HEK293 (cell line): ENCODE measurements around the gene SVOPL.

ENCODE experiments used
- CTCF ChIP-seq: fragments of 450-650 bp; formaldehyde crosslinking; IDR thresholded peaks from 2 replicates; pipeline ENCODE4 v1.5.1; 2016; ENCODE audit warnings: missing biosample characterization, missing genetic modification characterization
- MEIS1 ChIP-seq: sonication (generic); formaldehyde crosslinking; IDR thresholded peaks from 2 replicates; pipeline ENCODE4 v1.8.1; 2022; ENCODE audit warnings: missing genetic modification reagents, mild to moderate bottlenecking, borderline replicate concordance
- ZBTB11 ChIP-seq: fragments of 450-650 bp; formaldehyde crosslinking; conservative IDR thresholded peaks from 2 replicates; pipeline ENCODE4 v1.5.1; 2016; ENCODE audit warnings: low read depth, missing biosample characterization, missing genetic modification characterization
- ZFHX2 ChIP-seq: fragments of 450-650 bp; formaldehyde crosslinking; conservative IDR thresholded peaks from 2 replicates; pipeline ENCODE4 v1.5.1; 2016; ENCODE audit warnings: missing biosample characterization, missing genetic modification characterization
- ZNF114 ChIP-seq: fragments of 450-650 bp; formaldehyde crosslinking; IDR thresholded peaks from 2 replicates; pipeline ENCODE4 v1.5.0; 2017; ENCODE audit warnings: missing biosample characterization, missing genetic modification characterization
- ZNF133 ChIP-seq: fragments of 450-650 bp; formaldehyde crosslinking; IDR thresholded peaks from 2 replicates; pipeline ENCODE4 v1.5.1; 2016; ENCODE audit warnings: missing biosample characterization, missing genetic modification characterization
- ZNF140 ChIP-seq: fragments of 450-650 bp; formaldehyde crosslinking; IDR thresholded peaks from 2 replicates; pipeline ENCODE4 v1.5.1; 2016; ENCODE audit warnings: missing biosample characterization, missing genetic modification characterization
- ZNF184 ChIP-seq: fragments of 450-650 bp; IDR thresholded peaks from 2 replicates; pipeline ENCODE4 v1.5.1; 2018; ENCODE audit warnings: missing biosample characterization, mild to moderate bottlenecking, missing genetic modification characterization
- ZNF274 ChIP-seq, 2 experiments: fragments of 200-500 bp in 1 of 2; fragments of 450-650 bp in 1 of 2; sonication (Bioruptor generic) in 1 of 2; formaldehyde crosslinking in 1 of 2; IDR thresholded peaks; 2 replicates each; pipeline versions ENCODE4 v1.5.1 to v1.6.1; 2014 to 2016; ENCODE audit warnings: borderline replicate concordance in 1 of 2, inconsistent platforms in 1 of 2, low read length in 1 of 2, missing biosample characterization in 1 of 2, missing genetic modification characterization in 1 of 2
- ZNF324 ChIP-seq: fragments of 450-650 bp; formaldehyde crosslinking; IDR thresholded peaks from 2 replicates; pipeline ENCODE4 v1.5.1; 2016; ENCODE audit warnings: missing biosample characterization, missing genetic modification characterization
- ZNF366 ChIP-seq: fragments of 450-650 bp; formaldehyde crosslinking; conservative IDR thresholded peaks from 2 replicates; pipeline ENCODE4 v1.5.1; 2016; ENCODE audit warnings: missing biosample characterization, missing genetic modification characterization
- ZNF449 ChIP-seq: fragments of 450-650 bp; formaldehyde crosslinking; IDR thresholded peaks from 2 replicates; pipeline ENCODE4 v1.5.1; 2017; ENCODE audit warnings: missing biosample characterization, mild to moderate bottlenecking, missing genetic modification characterization, moderate library complexity
- ZNF76 ChIP-seq: fragments of 450-650 bp; formaldehyde crosslinking; IDR thresholded peaks from 2 replicates; pipeline ENCODE4; 2016; ENCODE audit warnings: low read depth, missing biosample characterization, missing genetic modification characterization, borderline replicate concordance

- TF ChIP-seq CTCF (no peak), ZNF366 (tag by site-specific recombination) (no peak), ZBTB11 (tag by site-specific recombination) (no peak), ZNF140 (tag by site-specific recombination) (no peak), ZNF76 (tag by site-specific recombination) (no peak), MEIS1 (CRISPR knock-in tag) (no peak), ZNF184 (tag by site-specific recombination) (no peak), ZNF449 (tag by site-specific recombination) (no peak), ZNF324 (tag by site-specific recombination) (no peak), ZNF274 (IDR thresholded peaks at IDR 0.05; ENCODE audit: low read length) (no peak), ZNF274 (tag by site-specific recombination; IDR thresholded peaks at IDR 0.05; ENCODE audit: borderline replicate concordance) (no peak), ZNF133 (tag by site-specific recombination) (no peak), ZFHX2 (tag by site-specific recombination) (no peak), ZNF114 (no peak)
These were observed 37.0 kb upstream of the SVOPL start for GRCh38 chr7:138738114-138738513.
